ENCODE results near the gene POLDIP2.

The POLDIP2 gene

DNA sequence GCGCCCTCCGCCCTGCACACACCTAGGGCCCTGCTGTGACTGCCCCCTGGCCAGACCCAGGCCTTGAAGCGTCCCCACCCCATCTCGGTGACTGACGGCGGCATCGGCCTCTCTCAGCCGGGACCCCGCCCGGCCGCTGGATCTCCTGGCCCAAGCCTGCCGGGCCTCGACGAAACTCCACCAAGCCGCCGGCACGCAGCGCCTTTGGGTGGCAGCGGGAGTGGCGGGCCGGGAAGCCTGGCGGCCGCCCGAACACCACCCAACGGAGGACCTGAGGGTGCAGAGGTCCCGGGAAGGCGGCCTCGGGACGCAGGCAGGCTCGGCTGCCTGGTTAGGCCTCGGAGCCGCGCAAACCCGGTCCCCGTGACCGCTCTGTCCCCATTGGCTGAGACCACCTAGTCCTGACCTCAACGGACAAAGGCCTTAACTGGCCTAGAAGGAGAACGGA is 50.3 kb downstream of the POLDIP2 start:
- Histone ChIP-seq H3K27me3 (ENCODE audit: control insufficient read depth, insufficient read depth, low read length) (no peaks in the 10 kb centered on the region), H3K36me3 (ENCODE audit: control insufficient read depth, insufficient read depth, low read length) (no peaks in the 10 kb centered on the region), H3K4me3 (ENCODE audit: low read length) (no peak overlapping the region), H3K4me1 (ENCODE audit: control insufficient read depth, insufficient read depth, low read length) (no peaks in the 10 kb centered on the region), H3K9ac (ENCODE audit: low read length) (no peak overlapping the region), H3K27ac (ENCODE audit: low read depth, low read length) (no peak overlapping the region)

GRCh38 chr17:28298449-28298848 is 58.9 kb downstream of the POLDIP2 start:
- Histone ChIP-seq H3K9ac (ENCODE audit: low read length) (no peak overlapping the region), H3K27me3 (ENCODE audit: control insufficient read depth, insufficient read depth, low read length) (no peaks in the 10 kb centered on the region), H3K27ac (ENCODE audit: low read depth, low read length) (no peak overlapping the region), H3K36me3 (ENCODE audit: control insufficient read depth, insufficient read depth, low read length) (no peaks in the 10 kb centered on the region), H3K4me3 (ENCODE audit: low read length) (no peak overlapping the region), H3K4me1 (ENCODE audit: control insufficient read depth, insufficient read depth, low read length) (no peaks in the 10 kb centered on the region)

Data from rectal smooth muscle tissue (tissue), 1 donor.